Measurements from ENCODE around the gene NBPF4.
"Not testable (repeated sequence)": the region's sequence is repeated elsewhere in the genome, so short reads cannot be mapped to it uniquely, and the experiment has no call there.

The NBPF4 gene, protein sequence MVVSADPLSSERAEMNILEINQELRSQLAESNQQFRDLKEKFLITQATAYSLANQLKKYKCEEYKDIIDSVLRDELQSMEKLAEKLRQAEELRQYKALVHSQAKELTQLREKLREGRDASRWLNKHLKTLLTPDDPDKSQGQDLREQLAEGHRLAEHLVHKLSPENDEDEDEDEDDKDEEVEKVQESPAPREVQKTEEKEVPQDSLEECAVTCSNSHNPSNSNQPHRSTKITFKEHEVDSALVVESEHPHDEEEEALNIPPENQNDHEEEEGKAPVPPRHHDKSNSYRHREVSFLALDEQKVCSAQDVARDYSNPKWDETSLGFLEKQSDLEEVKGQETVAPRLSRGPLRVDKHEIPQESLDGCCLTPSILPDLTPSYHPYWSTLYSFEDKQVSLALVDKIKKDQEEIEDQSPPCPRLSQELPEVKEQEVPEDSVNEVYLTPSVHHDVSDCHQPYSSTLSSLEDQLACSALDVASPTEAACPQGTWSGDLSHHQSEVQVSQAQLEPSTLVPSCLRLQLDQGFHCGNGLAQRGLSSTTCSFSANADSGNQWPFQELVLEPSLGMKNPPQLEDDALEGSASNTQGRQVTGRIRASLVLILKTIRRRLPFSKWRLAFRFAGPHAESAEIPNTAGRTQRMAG

GRCh38 chr1:108243976-108244375 lies at the start of gene NBPF4:
NBPF4 (minus strand) TSS chr1:108244076; CDS start chr1:108243761, 315 bp downstream.
- FAIRE-seq; DNase-seq (ENCODE audit: low spot score): not testable (repeated sequence)

DNA sequence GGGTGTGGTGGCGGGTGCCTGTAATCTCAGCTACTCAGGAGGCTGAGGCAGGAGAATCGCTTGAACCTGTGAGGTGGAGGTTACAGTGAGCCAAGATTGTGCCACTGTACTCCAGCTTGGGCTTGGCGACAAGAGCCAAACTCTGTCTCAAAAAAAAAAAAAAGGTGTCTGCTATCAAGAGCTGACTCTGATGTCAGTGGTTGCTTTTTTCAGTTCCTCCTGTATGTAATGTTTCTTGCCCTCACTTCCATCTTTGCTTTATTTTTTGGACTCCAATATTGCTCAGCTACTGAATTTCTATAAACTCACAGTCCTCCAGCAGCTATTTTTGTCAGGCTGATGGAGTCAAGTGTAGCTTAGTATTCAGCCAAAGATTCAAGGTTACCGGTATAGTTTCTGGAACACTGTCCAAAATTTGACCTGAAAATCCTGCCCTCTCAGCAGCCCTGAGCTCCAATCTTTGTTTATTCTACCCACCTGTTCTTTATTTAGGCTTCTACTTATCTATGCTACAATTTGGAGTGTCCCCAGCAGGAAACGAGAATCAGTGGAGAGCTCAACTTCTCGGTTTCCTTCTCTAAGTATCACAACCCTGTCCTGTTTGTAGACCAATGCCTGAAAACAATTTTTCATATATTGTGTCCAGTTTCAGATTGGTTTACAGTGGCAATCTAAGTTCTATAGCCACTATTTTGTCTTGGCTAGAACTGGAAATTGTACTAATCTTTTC lies 38.8 kb upstream of the NBPF4 start:
- DNase-seq (ENCODE audit: low spot score); FAIRE-seq: not testable (repeated sequence)

DNA sequence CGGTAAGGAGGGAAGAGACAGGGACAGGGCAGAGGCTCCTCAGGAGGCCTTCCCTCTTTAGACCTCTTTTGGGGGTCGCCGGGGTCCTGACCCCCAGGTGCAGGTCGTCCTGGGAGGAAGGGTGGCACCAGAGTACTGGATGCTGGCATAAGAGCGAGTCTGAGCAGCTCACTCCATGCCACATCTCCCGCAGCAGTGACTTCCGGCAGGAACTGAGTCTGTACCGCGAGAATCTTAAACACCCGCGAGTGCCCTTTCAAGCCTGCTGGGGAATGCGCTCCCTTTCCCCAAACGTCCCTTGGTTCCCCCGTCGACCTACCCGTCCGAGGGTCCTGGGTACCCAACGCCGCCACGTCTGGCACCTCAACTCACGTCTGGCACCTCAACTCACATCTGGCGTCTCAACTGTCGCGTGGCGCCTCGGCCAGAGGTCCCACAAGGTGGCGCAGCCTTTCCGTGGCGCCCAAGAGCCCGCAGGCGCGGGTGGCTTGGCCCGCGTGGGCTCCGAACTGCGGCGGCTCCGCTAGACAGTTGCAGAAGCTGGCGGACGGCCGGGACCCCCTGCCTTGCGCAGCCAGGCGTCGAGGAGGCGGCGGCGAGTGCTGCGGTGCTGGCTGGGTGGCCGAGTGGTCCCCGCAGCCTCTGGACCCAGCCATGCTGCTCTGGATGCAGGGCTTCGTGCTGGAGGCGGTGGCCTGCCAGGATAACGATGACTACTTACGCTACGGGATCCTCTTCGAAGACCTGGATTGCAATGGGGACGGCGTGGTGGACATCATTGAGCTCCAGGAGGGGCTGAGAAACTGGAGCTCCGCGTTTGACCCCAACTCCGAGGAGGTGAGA lies 28.8 kb upstream of the NBPF4 start:
- DNase-seq (ENCODE audit: low spot score): not testable (repeated sequence)
- peak; percentile 91 for FAIRE-seq

DNA sequence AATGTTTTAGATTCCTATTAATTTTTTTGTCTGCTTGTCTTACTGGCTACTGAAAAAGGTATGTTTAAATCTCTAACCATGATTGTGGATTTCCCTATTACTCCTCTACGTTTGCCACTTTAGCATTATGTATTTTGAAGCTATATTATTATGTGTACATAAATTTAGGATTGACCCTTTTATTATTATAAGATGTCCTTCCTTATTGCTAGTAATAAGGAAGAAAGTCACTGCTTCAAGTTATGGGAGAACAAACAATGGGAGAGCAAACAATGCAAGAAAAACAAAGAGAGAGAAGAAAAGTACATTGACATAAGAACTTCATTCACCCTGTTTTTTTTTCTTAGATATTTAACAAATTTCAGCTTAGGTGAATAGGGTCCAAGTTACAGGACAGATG lies 23.2 kb upstream of the NBPF4 start:
- not testable (repeated sequence) for FAIRE-seq

GRCh38 chr1:108261967-108262366 lies 18.1 kb upstream of the NBPF4 start:
- DNase-seq (ENCODE audit: low spot score): not testable (repeated sequence)
- peak; percentile 71 for FAIRE-seq

More for the DNA sequence above, 23.2 kb upstream of the NBPF4 start:
- not testable (repeated sequence) for DNase-seq (ENCODE audit: low spot score)

GRCh38 chr1:108261519-108261918 lies 17.6 kb upstream of the NBPF4 start:
- not testable (repeated sequence) for FAIRE-seq; DNase-seq (ENCODE audit: low spot score)

DNA sequence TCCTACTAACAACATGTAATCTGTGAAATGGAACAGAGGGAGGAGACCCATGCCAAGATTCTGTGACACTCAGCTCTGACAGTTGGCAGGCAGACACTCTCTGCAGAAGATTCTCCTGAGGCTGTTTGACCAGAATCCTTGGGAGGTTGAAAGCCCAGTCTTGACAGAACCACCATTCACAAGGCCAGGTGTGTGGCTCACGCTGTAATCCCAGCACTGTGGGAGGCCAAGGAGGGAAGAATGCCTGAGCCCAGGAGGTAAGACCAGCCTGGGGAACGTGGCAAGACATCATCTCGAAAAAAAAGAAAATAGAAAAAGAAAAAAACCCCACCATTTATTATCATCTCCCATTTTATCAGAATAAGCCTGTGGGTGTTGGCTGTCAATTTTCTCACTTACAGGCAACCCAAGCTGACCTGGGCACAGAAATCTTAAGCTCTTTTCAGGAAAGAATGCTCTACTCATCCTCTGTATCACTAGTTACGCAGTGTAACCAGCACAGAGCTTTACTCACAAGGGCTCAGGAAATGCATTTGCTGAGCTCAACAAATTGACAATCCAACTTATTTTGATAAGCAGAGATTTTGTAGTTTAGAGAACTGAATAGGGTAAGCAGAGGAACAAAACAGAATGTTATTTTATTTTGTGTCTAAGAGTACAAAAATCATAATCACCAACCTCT lies 16.8 kb upstream of the NBPF4 start:
- not testable (repeated sequence) for FAIRE-seq; DNase-seq (ENCODE audit: low spot score)

DNA sequence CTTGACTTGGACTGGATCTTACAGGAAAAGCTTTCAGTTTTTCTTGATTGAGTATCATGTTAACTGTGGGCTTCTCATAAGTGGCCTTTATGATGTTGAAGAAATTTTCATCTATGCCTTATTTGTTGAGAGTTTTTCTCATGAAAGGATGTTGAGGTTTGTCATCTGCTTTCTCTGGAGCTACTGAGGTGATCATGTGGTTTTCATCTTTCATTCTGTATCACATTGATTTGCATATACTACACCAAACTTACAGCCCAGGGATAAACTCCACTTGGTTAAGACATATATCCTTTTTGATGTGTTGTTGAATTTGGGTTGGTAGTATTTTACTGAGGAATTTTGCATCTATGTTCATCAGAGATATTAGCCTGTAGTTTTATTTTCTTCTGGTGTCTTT lies 11.6 kb upstream of the NBPF4 start:
- not testable (repeated sequence) for DNase-seq (ENCODE audit: low spot score); FAIRE-seq

DNA sequence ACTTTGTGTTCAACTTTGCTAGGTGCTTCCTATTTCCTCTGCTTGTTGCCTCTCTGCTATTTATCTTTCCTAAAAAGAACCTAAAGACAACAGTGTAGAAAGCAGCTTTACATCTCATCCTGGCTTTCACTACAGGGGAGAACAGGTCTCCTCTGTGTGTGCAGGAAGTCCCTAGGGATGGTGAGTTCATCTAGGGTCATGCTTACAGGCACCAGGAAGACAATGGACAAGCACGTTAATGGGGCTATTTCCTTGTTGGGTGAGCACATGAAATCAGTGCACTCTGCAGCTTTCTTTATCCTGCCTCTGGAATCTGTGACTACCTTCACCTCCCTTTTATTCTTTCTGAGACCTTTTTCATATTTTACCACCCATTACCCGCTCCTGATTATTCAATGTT lies 4.5 kb downstream of the NBPF4 start:
- not testable (repeated sequence) for DNase-seq (ENCODE audit: low spot score); FAIRE-seq

DNA sequence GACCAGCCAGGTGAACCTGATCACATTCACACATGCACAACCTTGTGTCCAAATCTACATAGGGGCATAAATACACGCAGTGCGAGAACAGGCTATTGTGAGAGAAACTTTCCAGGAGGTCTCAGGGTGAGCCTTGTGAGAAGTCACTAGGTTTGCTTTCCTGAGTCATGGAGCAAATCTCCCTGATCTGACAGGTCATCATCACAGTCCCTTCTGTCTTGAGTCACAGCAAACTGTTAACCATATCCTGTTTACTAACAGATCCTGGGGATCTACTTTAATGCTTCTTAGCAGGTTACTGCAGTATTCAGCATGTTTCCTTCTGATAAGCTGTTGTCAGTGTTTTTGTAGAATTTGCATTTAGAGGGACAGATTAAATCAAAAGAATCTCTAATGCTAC lies 8.6 kb downstream of the NBPF4 start:
- FAIRE-seq: not testable (repeated sequence)

GRCh38 chr1:108232183-108232582 lies 11.7 kb downstream of the NBPF4 start:
- not testable (repeated sequence) for FAIRE-seq; DNase-seq (ENCODE audit: low spot score)

More for the DNA sequence above, 8.6 kb downstream of the NBPF4 start:
- not testable (repeated sequence) for DNase-seq (ENCODE audit: low spot score)

- DNase-seq (ENCODE audit: low spot score); FAIRE-seq: not testable (repeated sequence)
Observed at GRCh38 chr1:108229976-108230375, 13.9 kb downstream of the NBPF4 start.

GRCh38 chr1:108227772-108228171 lies 16.1 kb downstream of the NBPF4 start:
- not testable (repeated sequence) for FAIRE-seq; DNase-seq (ENCODE audit: low spot score)

- not testable (repeated sequence) for FAIRE-seq; DNase-seq (ENCODE audit: low spot score)
Observed at GRCh38 chr1:108226855-108227254, 17.0 kb downstream of the NBPF4 start.

- FAIRE-seq; DNase-seq (ENCODE audit: low spot score): not testable (repeated sequence)
Observed at GRCh38 chr1:108223226-108223625, 20.6 kb downstream of the NBPF4 start.

DNA sequence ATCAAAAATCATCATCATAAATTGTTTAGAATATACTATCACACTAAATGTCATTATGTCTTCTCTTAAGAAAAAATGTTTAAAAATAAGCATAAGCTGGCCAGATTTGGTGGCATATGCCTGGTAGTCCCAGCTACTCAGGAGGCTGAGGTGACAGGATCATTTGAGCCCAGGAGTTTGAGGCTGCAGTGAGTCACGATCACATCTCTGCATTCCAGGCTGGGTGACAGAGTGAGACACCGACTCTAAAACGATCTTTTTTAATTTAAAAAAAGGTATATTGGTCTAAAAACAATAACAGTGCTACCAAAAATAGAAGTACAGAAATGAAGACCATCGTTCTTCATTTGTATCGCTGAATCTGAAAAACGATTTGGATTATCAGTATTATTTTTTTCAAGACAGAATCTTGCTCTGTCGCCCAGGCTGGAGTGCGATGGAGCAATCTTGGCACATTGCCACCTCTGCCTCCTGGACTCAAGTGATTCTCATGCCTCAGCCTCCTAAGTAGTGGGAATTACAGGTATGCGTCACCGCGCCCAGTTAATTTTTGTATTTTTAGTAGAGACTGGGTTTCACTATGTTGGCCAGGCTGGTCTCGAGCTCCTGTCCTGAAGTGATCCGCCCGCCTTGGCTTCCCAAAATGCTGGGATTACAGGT lies 26.2 kb downstream of the NBPF4 start:
- FAIRE-seq: not testable (repeated sequence)

GRCh38 chr1:108217007-108217406 lies 26.9 kb downstream of the NBPF4 start:
- not testable (repeated sequence) for FAIRE-seq; DNase-seq (ENCODE audit: low spot score)

More for the DNA sequence above, 26.2 kb downstream of the NBPF4 start:
- not testable (repeated sequence) for DNase-seq (ENCODE audit: low spot score)

GRCh38 chr1:108216028-108216890 lies 27.6 kb downstream of the NBPF4 start:
- DNase-seq (ENCODE audit: low spot score); FAIRE-seq: not testable (repeated sequence)
